8988T (cell line): ENCODE measurements around the gene GCHFR.

Source experiments
- DNase-seq: peaks from one replicate; pipeline ENCODE4 v3.0.0; 2011

The GCHFR gene

DNA sequence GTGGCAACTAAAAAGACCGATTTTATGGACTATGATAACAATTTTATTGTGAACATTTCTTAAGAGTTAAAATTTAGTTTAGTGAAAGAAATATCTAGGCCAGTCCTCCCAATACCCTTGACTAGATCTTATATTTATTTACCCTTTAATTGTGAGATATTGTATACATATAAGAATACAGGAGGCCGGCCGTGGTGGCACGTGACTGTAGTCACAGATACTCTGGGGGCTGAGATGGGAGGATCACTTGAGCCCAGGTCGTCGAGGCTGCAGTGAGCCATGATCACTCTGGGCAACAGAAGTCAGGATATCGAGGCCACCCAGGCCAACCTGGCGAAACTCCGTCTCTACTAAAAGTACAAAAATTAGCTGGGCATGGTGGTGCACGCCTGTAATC is 8.1 kb upstream of the GCHFR start:
- no peak for DNase-seq

GRCh38 chr15:40756938-40757337 is 6.9 kb upstream of the GCHFR start:
- DNase-seq: no peak

DNA sequence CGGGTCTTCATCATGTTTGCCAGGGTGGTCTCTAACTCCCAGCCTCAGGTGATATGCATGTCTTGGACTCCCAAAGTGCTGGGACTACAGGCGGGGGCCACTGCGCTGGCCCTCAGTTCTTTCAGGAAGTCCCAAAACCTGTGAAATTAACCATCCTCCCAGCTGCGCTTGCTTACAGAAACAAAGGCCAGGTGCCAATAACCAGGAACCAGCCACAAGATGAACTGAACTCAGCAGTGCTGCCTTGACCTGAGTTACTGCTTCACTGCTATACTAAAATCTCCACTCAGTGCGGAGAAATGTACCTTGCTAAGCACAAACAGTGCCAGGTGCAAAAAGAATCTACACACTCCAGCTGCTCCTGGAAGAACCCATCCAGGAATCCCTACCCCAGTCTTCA is 3.9 kb upstream of the GCHFR start:
- no peak for DNase-seq

DNA sequence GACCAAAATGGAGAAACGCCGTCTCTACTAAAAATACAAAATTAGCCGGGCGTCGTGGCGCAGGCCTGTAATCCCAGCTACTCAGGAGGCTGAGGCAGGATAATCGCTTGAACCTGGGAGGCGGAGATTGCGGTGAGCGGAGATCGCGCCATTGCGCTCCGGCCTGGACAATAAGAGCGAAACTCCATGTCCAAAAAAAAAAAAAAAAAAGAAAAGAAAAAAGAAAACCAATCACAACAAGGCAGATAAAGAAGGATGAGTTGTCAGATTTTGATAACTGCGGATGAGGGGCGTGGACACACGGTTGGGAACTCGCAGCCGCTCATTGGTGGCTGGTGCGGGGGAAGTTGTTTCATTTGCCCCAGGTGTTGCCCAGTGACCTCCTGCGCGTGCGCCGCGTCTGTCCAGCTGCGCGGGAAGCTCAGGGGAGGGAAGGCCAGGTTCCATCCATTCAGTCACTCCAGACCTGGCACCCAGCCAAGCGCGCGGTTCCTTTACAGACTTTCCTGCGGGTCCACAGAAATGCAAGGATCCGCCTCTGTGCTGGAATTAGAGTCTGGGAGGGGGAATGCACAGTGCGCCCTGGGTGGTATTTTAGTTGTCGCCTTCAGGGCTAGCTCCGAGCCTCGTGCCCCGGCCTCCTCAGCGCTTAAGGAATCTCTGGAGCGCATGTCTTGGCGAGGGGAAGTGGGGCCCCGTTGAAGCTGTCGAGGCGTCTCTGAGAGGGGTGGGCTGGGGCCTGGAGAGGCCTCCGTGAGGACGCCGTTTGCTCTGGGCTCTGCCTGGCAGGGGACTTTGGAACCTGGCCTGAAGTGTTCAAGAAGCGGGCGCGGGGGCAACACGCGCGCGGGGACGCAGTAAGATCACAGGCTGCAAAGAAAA is 708 bp upstream of the GCHFR start:
- DNase-seq: no peak

DNA sequence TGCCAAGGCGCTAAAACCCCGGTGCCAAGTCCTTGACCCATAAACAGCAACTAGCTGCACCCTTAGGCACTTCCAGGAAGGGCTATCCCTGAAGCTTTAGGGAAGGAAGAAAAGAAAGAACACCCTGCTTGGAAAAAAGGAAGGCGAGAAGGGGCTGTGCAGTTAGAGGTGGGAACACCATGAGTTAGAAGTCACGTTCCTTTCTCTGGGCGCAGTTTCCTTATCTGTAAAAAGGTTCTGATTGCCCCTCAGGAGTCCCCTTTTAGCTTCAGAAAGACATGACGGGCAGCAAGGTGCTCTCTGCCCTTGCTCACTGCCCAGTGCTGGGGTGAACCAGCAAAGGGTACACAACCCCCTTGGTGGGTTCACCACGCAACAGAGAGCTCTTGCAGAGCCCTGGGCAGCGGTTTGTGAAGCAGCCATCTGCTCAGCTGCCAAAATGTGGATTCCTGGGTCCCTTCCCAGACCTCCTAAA is 798 bp downstream of the GCHFR start:
- no peak for DNase-seq

- no peak for DNase-seq
Observed at GRCh38 chr15:40766194-40766815, 2.4 kb downstream of the GCHFR start.

GRCh38 chr15:40766906-40767837 is 3.3 kb downstream of the GCHFR start:
- DNase-seq: no peak

DNA sequence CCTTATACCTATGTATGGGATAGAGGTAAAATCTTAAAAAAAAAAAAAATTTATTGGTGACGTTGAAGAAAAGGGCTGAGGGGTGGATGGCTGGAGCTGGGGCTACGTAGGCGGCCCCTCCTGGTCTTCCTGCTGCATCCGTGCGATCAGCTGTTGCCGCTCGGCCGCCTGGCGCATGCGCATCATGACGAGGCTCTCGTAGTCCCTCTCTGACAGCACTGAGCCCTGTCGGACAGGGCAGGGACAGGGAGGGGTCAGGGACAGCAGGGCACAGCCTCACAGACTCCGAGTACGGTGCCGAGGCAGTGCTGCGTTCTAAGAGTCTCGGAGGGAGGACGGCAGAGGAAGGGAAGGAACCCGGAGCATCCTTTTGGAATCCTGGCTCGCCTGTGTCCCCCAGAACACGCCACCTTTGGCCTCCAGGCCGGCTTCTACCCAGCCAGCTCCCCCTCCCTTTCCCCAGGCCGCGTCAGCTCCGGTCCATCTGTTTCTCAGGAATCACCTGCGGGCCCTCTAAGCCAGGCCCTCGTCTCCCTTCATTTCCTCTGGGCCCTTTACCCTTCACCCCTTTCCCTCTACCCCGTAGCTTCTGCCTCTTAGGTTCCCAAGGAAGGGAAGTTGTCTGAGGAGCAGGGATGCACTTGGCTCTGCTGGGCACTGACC is 4.1 kb downstream of the GCHFR start:
- DNase-seq: no peak

DNA sequence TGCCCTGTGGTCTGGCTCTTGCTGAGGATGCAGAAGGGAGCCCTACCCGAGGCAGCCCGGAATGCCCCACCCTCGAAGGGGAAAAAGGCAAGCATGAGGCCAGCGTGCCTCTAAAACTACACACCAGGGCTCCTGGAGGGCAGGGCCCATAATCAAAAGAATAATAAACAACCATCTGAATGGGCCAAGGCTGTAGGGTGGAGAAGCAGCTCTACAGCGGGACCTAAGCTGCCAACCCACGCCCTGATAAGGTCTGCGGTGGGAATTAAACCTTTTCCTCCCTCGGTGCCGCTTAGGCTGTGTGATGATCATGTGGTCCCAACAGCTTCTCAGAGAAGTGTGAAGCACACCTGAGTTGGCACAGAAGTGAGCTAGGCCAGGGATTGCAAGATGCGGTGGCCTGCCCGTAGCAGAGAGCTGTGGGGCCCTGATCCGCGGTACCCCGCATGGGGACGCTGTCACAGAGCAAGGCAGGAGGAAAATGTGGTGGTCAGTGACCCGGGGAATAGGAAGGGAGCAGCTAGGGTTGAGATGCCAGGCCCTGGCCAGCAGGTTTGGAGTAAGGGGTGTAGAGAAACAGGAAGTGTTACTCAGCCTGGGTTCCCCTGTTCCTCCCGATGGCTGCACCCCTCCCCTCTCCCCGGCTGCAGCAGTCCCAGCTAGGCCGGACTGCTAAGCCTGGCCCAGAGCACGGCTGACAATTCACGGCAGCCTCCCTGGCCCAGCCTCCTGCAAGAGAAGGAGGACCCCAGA is 4.8 kb downstream of the GCHFR start:
- DNase-seq: no peak

- no peak for DNase-seq
Observed at GRCh38 chr15:40769274-40770146, 5.6 kb downstream of the GCHFR start, which contains the start of gene C15orf62. Gene C15orf62, plus strand, starts transcription at chr15:40769980. Its CDS starts 516 bp downstream, at chr15:40770496.

GRCh38 chr15:40770147-40770721 is 6.4 kb downstream of the GCHFR start:
- DNase-seq: no peak

DNA sequence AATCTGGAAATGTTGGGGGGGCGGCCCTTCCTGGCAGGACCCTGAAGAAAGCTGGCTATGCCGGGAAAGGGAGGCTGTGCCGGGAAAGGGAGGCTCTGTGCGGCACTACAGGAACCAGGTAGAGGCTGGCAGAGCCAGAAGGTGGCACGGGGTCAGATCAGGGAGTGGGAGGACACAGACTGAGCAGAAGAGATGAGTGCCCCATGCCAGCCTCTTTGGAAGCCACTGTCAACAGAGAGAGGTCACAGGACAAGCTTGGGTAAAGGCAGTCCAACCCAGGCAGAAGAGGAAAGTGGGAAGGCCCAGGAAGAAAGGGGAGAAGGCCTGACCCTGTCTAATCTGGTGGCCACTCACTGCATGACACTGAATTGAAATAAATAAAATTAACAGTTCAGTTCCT is 7.4 kb downstream of the GCHFR start:
- DNase-seq: no peak

DNA sequence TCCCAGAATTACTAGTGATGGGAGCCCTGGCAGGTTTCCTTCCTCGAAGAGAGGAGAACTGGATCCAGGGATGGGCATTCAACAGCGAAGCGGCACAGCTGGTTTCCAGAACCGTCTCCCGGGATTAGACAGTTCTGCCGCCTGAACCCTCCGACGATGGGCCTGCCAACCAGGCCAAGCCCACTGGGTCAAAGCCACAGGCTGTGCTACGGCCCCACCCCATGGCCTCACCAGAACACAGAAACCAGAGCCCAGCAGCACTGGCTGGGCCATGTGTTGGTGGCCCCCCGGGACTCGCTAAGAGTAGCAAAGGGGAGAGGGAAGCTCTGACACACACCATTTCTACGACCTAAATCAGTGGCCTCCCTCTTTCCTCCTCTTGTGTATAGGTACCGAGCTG is 8.1 kb downstream of the GCHFR start:
- DNase-seq: no peak

GRCh38 chr15:40773496-40773895 is 9.6 kb downstream of the GCHFR start:
- DNase-seq: no peak

GRCh38 chr15:40773902-40774301 is 10.0 kb downstream of the GCHFR start:
- no peak for DNase-seq

- no peak for DNase-seq
Observed at GRCh38 chr15:40775007-40775406, 11.1 kb downstream of the GCHFR start.

DNA sequence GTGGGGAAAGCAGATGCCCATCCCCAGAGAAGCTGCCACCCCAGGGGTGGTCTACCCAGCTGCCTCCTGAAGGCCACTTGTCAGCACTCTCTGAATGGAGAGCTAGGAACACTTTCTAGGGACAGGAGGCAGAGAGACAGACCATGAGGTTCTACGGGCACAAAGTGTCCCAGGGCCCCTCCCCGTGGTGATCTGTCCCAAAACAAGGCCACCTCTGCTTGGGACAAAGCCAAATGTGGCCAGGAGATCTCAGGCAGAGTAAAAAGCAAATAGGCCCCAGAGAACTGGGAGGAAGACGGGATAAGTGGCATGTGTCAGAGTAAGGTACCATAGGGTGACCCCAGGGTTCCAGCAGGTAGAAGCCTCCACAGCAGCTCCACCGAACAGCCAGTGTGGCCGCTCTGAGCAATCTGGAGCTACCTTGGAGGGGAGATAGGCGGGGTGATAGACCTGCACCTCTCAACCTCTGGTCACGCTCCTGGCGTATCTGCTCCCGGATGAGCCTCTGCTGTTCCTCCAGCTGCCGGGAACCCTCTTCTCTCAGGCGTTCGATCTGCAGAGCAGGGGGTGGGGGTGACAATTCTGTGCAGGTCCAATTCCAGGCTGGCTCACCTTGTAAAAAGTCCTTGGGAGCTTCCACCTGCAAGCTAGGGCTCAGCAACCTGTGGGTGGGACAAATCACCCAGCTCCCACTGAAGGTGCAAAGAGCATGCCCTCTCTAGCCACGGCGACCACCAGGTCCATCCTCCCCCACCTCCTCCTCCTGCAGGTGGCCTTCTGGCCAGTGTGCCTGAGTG is 12.1 kb downstream of the GCHFR start:
- no peak for DNase-seq

DNA sequence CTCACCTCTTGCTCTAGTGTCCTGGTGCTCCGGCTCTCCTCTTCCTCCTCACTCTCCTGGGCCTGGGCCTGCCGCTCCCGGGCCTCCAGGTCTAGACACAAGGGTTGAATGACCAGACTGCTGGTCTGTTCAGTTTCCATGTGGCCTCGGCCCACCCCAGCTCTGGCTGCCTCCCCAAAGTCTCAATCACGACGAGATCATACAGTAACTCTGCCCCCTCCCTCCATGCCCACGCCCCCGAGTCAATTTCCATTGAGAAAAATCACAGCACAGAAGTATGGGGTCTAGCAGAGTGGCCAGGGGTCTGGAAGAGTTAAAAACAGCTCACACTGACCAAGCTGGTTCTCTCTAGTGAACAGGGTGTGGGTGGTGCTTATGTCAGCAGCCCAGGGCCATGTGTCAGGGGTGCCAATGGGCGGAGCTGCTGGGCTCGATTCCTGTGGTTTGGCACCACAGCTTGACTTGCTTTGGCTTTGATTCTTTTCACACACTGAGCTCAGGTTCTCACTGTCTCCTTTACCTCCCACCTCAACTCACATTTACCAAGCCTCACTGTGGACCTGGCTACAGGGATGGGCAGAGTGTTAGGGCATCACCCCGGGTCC is 12.8 kb downstream of the GCHFR start:
- no peak for DNase-seq

DNA sequence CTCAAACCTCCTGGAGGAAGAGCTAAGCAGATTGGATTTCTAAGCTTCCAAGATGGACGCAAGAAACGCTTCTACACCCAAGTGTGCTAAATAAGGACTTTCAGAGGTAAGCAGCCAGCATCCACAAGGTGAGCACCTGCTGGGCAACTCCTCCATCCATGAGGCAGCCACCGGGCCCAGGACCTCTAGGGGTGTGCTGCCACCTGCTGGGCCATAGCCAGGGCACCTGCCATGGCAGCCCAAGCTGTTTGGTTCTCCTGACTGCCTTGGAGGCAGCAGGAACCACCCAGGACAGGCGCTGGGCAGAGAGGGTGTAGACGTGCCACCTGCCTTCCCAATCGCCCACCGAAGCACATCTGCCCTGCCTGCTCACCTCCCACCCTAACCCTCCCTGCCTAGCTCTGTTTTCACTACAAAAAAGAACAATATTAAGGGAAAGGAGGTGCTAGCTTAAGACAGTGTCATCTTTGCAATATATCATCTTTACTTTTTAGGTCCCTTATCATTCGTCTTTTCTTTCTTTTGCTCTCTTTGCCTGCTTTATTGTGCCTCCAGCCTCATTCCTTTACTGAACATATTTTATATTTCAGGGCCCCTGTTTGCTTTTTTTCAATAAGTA is 18.9 kb downstream of the GCHFR start:
- DNase-seq: no peak
